ENCODE data around the gene DCUN1D5.
"Not testable (repeated sequence)": the region's sequence is repeated elsewhere in the genome, so short reads cannot be mapped to it uniquely, and the experiment has no call there.

The DCUN1D5 gene

GRCh38 chr11:103035791-103036434 is 56.0 kb downstream of the DCUN1D5 start:
- Histone ChIP-seq H3K4me3 (ENCODE audit: low read depth in 1 of 2, low read length in 2 of 2) (no peak overlapping the region), H3K27me3 (ENCODE audit: control insufficient read depth in 1 of 2, insufficient read depth in 2 of 2, low read length in 2 of 2) (no peaks in the 10 kb centered on the region), H3K36me3 (ENCODE audit: control insufficient read depth in 1 of 2, insufficient read depth in 2 of 2, low read length in 2 of 2) (no peaks in the 10 kb centered on the region), H3K4me1 (ENCODE audit: control insufficient read depth in 1 of 2, insufficient read depth in 2 of 2, low read length in 2 of 2) (peaks cover 3 to 4% of the 10 kb centered on the region in 2 donors), H3K9ac (ENCODE audit: low read depth in 1 of 2, low read length in 2 of 2) (no peak overlapping the region), H3K27ac (ENCODE audit: low read depth, low read length) (no peak overlapping the region), H3K9me3 (ENCODE audit: control insufficient read depth in 1 of 2, low read length in 2 of 2) (no peaks in the 10 kb centered on the region)

- Histone ChIP-seq H3K9me3 (ENCODE audit: control insufficient read depth in 1 of 2, low read length in 2 of 2) (no peaks in the 10 kb centered on the region), H3K27me3 (ENCODE audit: control insufficient read depth in 1 of 2, insufficient read depth in 2 of 2, low read length in 2 of 2) (no peaks in the 10 kb centered on the region), H3K27ac (ENCODE audit: low read depth, low read length) (no peak overlapping the region), H3K4me1 (ENCODE audit: control insufficient read depth in 1 of 2, insufficient read depth in 2 of 2, low read length in 2 of 2) (peaks cover 3 to 4% of the 10 kb centered on the region in 2 donors), H3K9ac (ENCODE audit: low read depth in 1 of 2, low read length in 2 of 2) (no peak overlapping the region), H3K36me3 (ENCODE audit: control insufficient read depth in 1 of 2, insufficient read depth in 2 of 2, low read length in 2 of 2) (no peaks in the 10 kb centered on the region), H3K4me3 (ENCODE audit: low read depth in 1 of 2, low read length in 2 of 2) (no peak overlapping the region)
Measured at GRCh38 chr11:103035216-103035615, 56.7 kb downstream of the DCUN1D5 start.

- Histone ChIP-seq H3K4me3 (ENCODE audit: low read depth in 1 of 2, low read length in 2 of 2) (no peak overlapping the region), H3K36me3 (ENCODE audit: control insufficient read depth in 1 of 2, insufficient read depth in 2 of 2, low read length in 2 of 2) (no peaks in the 10 kb centered on the region), H3K9me3 (ENCODE audit: control insufficient read depth in 1 of 2, low read length in 2 of 2) (no peaks in the 10 kb centered on the region), H3K9ac (ENCODE audit: low read depth in 1 of 2, low read length in 2 of 2) (no peak overlapping the region), H3K27me3 (ENCODE audit: control insufficient read depth in 1 of 2, insufficient read depth in 2 of 2, low read length in 2 of 2) (no peaks in the 10 kb centered on the region), H3K27ac (ENCODE audit: low read depth, low read length) (no peak overlapping the region), H3K4me1 (ENCODE audit: control insufficient read depth in 1 of 2, insufficient read depth in 2 of 2, low read length in 2 of 2) (peaks cover 3 to 4% of the 10 kb centered on the region in 2 donors)
Measured at GRCh38 chr11:103031834-103032233, 60.1 kb downstream of the DCUN1D5 start.

DNA sequence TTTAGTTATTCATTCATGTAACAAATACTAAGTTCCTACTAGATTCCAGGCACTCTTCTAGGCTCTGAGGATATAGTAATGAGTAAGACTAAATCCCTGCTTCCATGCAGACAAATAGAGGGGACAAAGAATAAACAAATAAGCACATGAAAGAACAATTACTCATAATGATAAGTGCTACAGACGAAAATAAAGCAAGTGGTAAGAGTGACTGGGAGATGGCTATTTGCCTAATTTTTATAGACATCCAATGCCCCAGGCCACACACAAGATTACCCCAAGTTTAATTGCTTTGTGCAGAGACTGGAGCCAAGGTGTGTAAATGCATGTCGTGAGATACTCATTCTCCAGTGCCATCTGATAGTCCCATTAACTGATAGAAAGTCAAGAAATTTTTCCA is 62.6 kb downstream of the DCUN1D5 start:
- no peaks in the 10 kb centered on the region for H3K36me3 ChIP-seq (ENCODE audit: control insufficient read depth in 1 of 2, insufficient read depth in 2 of 2, low read length in 2 of 2)

DNA sequence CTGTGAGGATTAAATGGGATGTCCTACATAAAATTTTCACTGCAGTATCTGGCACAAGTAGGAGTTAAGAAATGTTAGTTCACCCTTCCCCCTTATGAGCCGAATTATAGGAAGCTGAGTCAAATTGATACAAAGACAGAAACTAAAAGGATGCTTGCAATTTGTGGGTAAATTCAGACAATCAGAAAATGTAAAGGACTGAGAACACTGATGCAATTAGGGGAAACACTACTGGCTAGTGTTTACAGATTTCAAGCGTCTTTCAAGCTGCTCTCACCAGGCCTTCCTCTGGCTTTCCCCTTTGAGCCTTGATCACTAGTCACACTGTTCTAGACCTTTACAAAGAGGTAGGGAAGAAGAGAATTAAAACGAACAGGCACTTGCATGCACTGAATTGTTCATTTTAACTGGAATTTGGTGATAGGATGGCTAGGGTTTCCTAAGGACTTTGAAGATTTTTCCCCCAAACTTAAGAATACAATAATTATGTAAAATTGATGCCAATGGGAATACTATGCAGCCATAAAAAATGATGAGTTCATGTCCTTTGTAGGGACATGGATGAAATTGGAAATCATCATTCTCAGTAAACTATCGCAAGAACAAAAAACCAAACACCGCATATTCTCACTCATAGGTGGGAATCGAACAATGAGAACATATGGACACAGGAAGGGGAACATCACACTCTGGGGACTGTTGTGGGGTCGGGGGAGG is 63.5 kb downstream of the DCUN1D5 start:
- H3K27ac ChIP-seq (ENCODE audit: low read depth, low read length); H3K36me3 ChIP-seq (ENCODE audit: control insufficient read depth in 1 of 2, insufficient read depth in 2 of 2, low read length in 2 of 2); H3K9ac ChIP-seq (ENCODE audit: low read depth in 1 of 2, low read length in 2 of 2); H3K4me3 ChIP-seq (ENCODE audit: low read depth in 1 of 2, low read length in 2 of 2); H3K4me1 ChIP-seq (ENCODE audit: control insufficient read depth in 1 of 2, insufficient read depth in 2 of 2, low read length in 2 of 2); H3K9me3 ChIP-seq (ENCODE audit: control insufficient read depth in 1 of 2, low read length in 2 of 2); H3K27me3 ChIP-seq (ENCODE audit: control insufficient read depth in 1 of 2, insufficient read depth in 2 of 2, low read length in 2 of 2): not testable (repeated sequence)

More for the DNA sequence above, 62.6 kb downstream of the DCUN1D5 start:
- no peaks in the 10 kb centered on the region for H3K27me3 ChIP-seq (ENCODE audit: control insufficient read depth in 1 of 2, insufficient read depth in 2 of 2, low read length in 2 of 2)
- H3K9me3 ChIP-seq (ENCODE audit: control insufficient read depth in 1 of 2, low read length in 2 of 2), result no peaks in the 10 kb centered on the region
- H3K4me1 ChIP-seq (ENCODE audit: control insufficient read depth in 1 of 2, insufficient read depth in 2 of 2, low read length in 2 of 2), result no peaks in the 10 kb centered on the region
- no peak overlapping the region for H3K9ac ChIP-seq (ENCODE audit: low read depth in 1 of 2, low read length in 2 of 2)
- H3K27ac ChIP-seq (ENCODE audit: low read depth, low read length), result no peak overlapping the region
- no peak overlapping the region for H3K4me3 ChIP-seq (ENCODE audit: low read depth in 1 of 2, low read length in 2 of 2)

GRCh38 chr11:103024086-103024485 is 67.9 kb downstream of the DCUN1D5 start:
- Histone ChIP-seq H3K4me3 (ENCODE audit: low read depth in 1 of 2, low read length in 2 of 2) (no peak overlapping the region), H3K9ac (ENCODE audit: low read depth in 1 of 2, low read length in 2 of 2) (no peak overlapping the region), H3K27ac (ENCODE audit: low read depth, low read length) (no peak overlapping the region), H3K27me3 (ENCODE audit: control insufficient read depth in 1 of 2, insufficient read depth in 2 of 2, low read length in 2 of 2) (no peaks in the 10 kb centered on the region), H3K36me3 (ENCODE audit: control insufficient read depth in 1 of 2, insufficient read depth in 2 of 2, low read length in 2 of 2) (no peaks in the 10 kb centered on the region), H3K4me1 (ENCODE audit: control insufficient read depth in 1 of 2, insufficient read depth in 2 of 2, low read length in 2 of 2) (no peaks in the 10 kb centered on the region), H3K9me3 (ENCODE audit: control insufficient read depth in 1 of 2, low read length in 2 of 2) (peaks cover 0 to 4% of the 10 kb centered on the region in 2 donors)

- Histone ChIP-seq H3K27ac (ENCODE audit: low read depth, low read length) (no peak overlapping the region), H3K27me3 (ENCODE audit: control insufficient read depth in 1 of 2, insufficient read depth in 2 of 2, low read length in 2 of 2) (no peaks in the 10 kb centered on the region), H3K4me3 (ENCODE audit: low read depth in 1 of 2, low read length in 2 of 2) (no peak overlapping the region), H3K36me3 (ENCODE audit: control insufficient read depth in 1 of 2, insufficient read depth in 2 of 2, low read length in 2 of 2) (no peaks in the 10 kb centered on the region), H3K4me1 (ENCODE audit: control insufficient read depth in 1 of 2, insufficient read depth in 2 of 2, low read length in 2 of 2) (no peaks in the 10 kb centered on the region), H3K9me3 (ENCODE audit: control insufficient read depth in 1 of 2, low read length in 2 of 2) (peaks cover 0 to under 1% of the 10 kb centered on the region in 2 donors), H3K9ac (ENCODE audit: low read depth in 1 of 2, low read length in 2 of 2) (no peak overlapping the region)
Measured at GRCh38 chr11:103016031-103016430, 75.9 kb downstream of the DCUN1D5 start.

DNA sequence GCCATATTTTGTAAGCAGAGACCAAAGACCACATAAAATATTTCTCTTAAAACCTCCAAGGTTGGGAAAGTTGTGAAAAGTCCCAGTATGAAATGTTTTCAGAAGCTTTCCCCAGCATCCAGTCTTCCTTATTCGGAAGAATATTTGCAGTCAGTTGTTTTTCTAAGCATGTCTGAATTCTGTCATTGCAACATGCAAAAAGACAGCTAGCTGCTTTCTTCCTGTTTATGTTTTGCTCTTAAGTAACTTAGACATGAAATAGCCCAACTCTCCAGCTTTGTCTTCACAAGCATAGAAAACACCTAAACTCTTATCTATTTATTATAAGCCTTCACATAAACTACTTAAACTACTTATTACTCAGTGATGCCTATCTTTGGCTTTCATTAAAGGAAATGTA is 78.5 kb downstream of the DCUN1D5 start:
- no peaks in the 10 kb centered on the region for H3K4me1 ChIP-seq (ENCODE audit: control insufficient read depth in 1 of 2, insufficient read depth in 2 of 2, low read length in 2 of 2)
- no peak overlapping the region for H3K27ac ChIP-seq (ENCODE audit: low read depth, low read length)
- no peak overlapping the region for H3K9ac ChIP-seq (ENCODE audit: low read depth in 1 of 2, low read length in 2 of 2)
- H3K4me3 ChIP-seq (ENCODE audit: low read depth in 1 of 2, low read length in 2 of 2), result no peak overlapping the region
- H3K27me3 ChIP-seq (ENCODE audit: control insufficient read depth in 1 of 2, insufficient read depth in 2 of 2, low read length in 2 of 2), result no peaks in the 10 kb centered on the region
- H3K36me3 ChIP-seq (ENCODE audit: control insufficient read depth in 1 of 2, insufficient read depth in 2 of 2, low read length in 2 of 2), result no peaks in the 10 kb centered on the region
- peaks cover 3 to 11% of the 10 kb centered on the region in 2 donors for H3K9me3 ChIP-seq (ENCODE audit: control insufficient read depth in 1 of 2, low read length in 2 of 2)

Measured in duodenal mucosa (tissue), 2 donors.